HAP-1 (cell line): Measurements from ENCODE around the gene RPTOR.

Experiments used
- DNase-seq, 2 experiments: peaks; one replicate each; pipeline ENCODE4 v3.0.0-alpha.2; 2016 to 2020; ENCODE audit warnings: low spot score in 2 of 2
- H3K27me3 ChIP-seq: fragments of 250-450 bp; sonication (Bioruptor Pico); 2 replicates; pipeline ENCODE4 v1.5.1; 2020; ENCODE audit warnings: low read depth, mild to moderate bottlenecking, moderate library complexity
- H3K36me3 ChIP-seq: fragments of 250-450 bp; sonication (Bioruptor Pico); replicated peaks from 2 replicates; pipeline ENCODE4 v1.5.1; 2020; ENCODE audit warnings: mild to moderate bottlenecking
- H3K4me1 ChIP-seq: fragments of 250-450 bp; sonication (Bioruptor Pico); 2 replicates; pipeline ENCODE4 v1.5.1; 2020; ENCODE audit warnings: mild to moderate bottlenecking
- H3K4me3 ChIP-seq: fragments of 250-450 bp; sonication (Bioruptor Pico); 2 replicates; pipeline ENCODE4 v1.5.1; 2020; ENCODE audit warnings: mild to moderate bottlenecking, moderate library complexity
- H3K9me3 ChIP-seq: fragments of 250-450 bp; sonication (Bioruptor Pico); 2 replicates; pipeline ENCODE4 v1.5.1; 2020; ENCODE audit warnings: mild to moderate bottlenecking, moderate library complexity
- in situ Hi-C: fragments of 300-500 bp; cut with MboI; formaldehyde crosslinking; loops from 3 replicates; pipeline ENCODE4 v1.14.3; 2020; ENCODE audit warnings: low sequenced_read_pairs, inconsistent platforms, mixed read lengths

Gene RPTOR

GRCh38 chr17:80679816-80680215 lies 135.2 kb downstream of the RPTOR start:
- H3K4me3 ChIP-seq = no peak overlapping the region
- no peaks in the 10 kb centered on the region for H3K27me3 ChIP-seq
- peaks cover 8% of the 10 kb centered on the region for H3K4me1 ChIP-seq
- no peaks in the 10 kb centered on the region for H3K9me3 ChIP-seq
- DNase-seq = no peak
- in situ Hi-C loops = no loop called here
- no peaks in the 10 kb centered on the region for H3K36me3 ChIP-seq

GRCh38 chr17:80681215-80681614 lies 136.6 kb downstream of the RPTOR start:
- H3K9me3 ChIP-seq = no peaks in the 10 kb centered on the region
- H3K4me3 ChIP-seq = no peak overlapping the region
- in situ Hi-C loops = no loop called here
- H3K36me3 ChIP-seq = no peaks in the 10 kb centered on the region
- no peak for DNase-seq
- peaks cover 8% of the 10 kb centered on the region for H3K4me1 ChIP-seq
- no peaks in the 10 kb centered on the region for H3K27me3 ChIP-seq

GRCh38 chr17:80682372-80682771 lies 137.7 kb downstream of the RPTOR start:
- Histone ChIP-seq H3K36me3 (no peaks in the 10 kb centered on the region), H3K9me3 (no peaks in the 10 kb centered on the region), H3K4me3 (no peak overlapping the region), H3K4me1 (peaks cover 3% of the 10 kb centered on the region), H3K27me3 (no peaks in the 10 kb centered on the region)
- no peak for DNase-seq
- in situ Hi-C loops = no loop called here

- Histone ChIP-seq H3K27me3 (no peaks in the 10 kb centered on the region), H3K9me3 (no peaks in the 10 kb centered on the region), H3K4me3 (no peak overlapping the region), H3K4me1 (no peaks in the 10 kb centered on the region), H3K36me3 (no peaks in the 10 kb centered on the region)
- no peak for DNase-seq
- in situ Hi-C loops = no loop called here
These were observed 139.0 kb downstream of the RPTOR start for GRCh38 chr17:80683625-80684104.

- Histone ChIP-seq H3K4me3 (no peak overlapping the region), H3K9me3 (no peaks in the 10 kb centered on the region), H3K36me3 (no peaks in the 10 kb centered on the region), H3K4me1 (no peaks in the 10 kb centered on the region), H3K27me3 (no peaks in the 10 kb centered on the region)
- no peak for DNase-seq
- in situ Hi-C loops = no loop called here
These were observed 143.2 kb downstream of the RPTOR start for GRCh38 chr17:80687839-80688238.

- no peak overlapping the region for H3K4me3 ChIP-seq
- no peaks in the 10 kb centered on the region for H3K9me3 ChIP-seq
- no peaks in the 10 kb centered on the region for H3K4me1 ChIP-seq
- no peaks in the 10 kb centered on the region for H3K27me3 ChIP-seq
- in situ Hi-C loops = no loop called here
- H3K36me3 ChIP-seq = no peaks in the 10 kb centered on the region
- DNase-seq = no peak
These were observed 144.5 kb downstream of the RPTOR start for GRCh38 chr17:80689129-80689619.

GRCh38 chr17:80691784-80692183 lies 147.1 kb downstream of the RPTOR start:
- Histone ChIP-seq H3K4me1 (no peaks in the 10 kb centered on the region), H3K27me3 (no peaks in the 10 kb centered on the region), H3K36me3 (no peaks in the 10 kb centered on the region), H3K4me3 (no peak overlapping the region), H3K9me3 (no peaks in the 10 kb centered on the region)
- no peak for DNase-seq
- in situ Hi-C loops = no loop called here

- Histone ChIP-seq H3K36me3 (no peaks in the 10 kb centered on the region), H3K4me3 (no peak overlapping the region), H3K9me3 (no peaks in the 10 kb centered on the region), H3K4me1 (peaks cover 1% of the 10 kb centered on the region), H3K27me3 (no peaks in the 10 kb centered on the region)
- DNase-seq = no peak
- in situ Hi-C loops = no loop called here
These were observed 148.4 kb downstream of the RPTOR start for GRCh38 chr17:80692931-80693467.

- no peaks in the 10 kb centered on the region for H3K9me3 ChIP-seq
- H3K27me3 ChIP-seq = no peaks in the 10 kb centered on the region
- H3K4me1 ChIP-seq = peaks cover 6% of the 10 kb centered on the region
- H3K4me3 ChIP-seq = no peak overlapping the region
- DNase-seq = no peak
- in situ Hi-C loops = no loop called here
- H3K36me3 ChIP-seq = no peaks in the 10 kb centered on the region
These were observed 148.9 kb downstream of the RPTOR start for GRCh38 chr17:80693511-80693910.

- no peaks in the 10 kb centered on the region for H3K9me3 ChIP-seq
- in situ Hi-C loops = no loop called here
- H3K36me3 ChIP-seq = no peaks in the 10 kb centered on the region
- H3K4me1 ChIP-seq = peaks cover 12% of the 10 kb centered on the region
- no peaks in the 10 kb centered on the region for H3K27me3 ChIP-seq
- no peak for DNase-seq
- no peak overlapping the region for H3K4me3 ChIP-seq
These were observed 149.7 kb downstream of the RPTOR start for GRCh38 chr17:80694085-80694991.

- Histone ChIP-seq H3K36me3 (no peaks in the 10 kb centered on the region), H3K9me3 (no peaks in the 10 kb centered on the region), H3K4me3 (no peak overlapping the region), H3K4me1 (peaks cover 12% of the 10 kb centered on the region), H3K27me3 (no peaks in the 10 kb centered on the region)
- in situ Hi-C loops = no loop called here
- no peak for DNase-seq
These were observed 150.6 kb downstream of the RPTOR start for GRCh38 chr17:80694992-80695912.

GRCh38 chr17:80695979-80696378 lies 151.3 kb downstream of the RPTOR start:
- Histone ChIP-seq H3K36me3 (no peaks in the 10 kb centered on the region), H3K4me1 (peaks cover 12% of the 10 kb centered on the region), H3K9me3 (no peaks in the 10 kb centered on the region), H3K4me3 (no peak overlapping the region), H3K27me3 (no peaks in the 10 kb centered on the region)
- DNase-seq = no peak
- in situ Hi-C loops = no loop called here

- DNase-seq = no peak
- Histone ChIP-seq H3K9me3 (no peaks in the 10 kb centered on the region), H3K27me3 (no peaks in the 10 kb centered on the region), H3K36me3 (no peaks in the 10 kb centered on the region), H3K4me3 (no peak overlapping the region), H3K4me1 (peaks cover 12% of the 10 kb centered on the region)
- in situ Hi-C loops = no loop called here
These were observed 151.8 kb downstream of the RPTOR start for GRCh38 chr17:80696456-80696855.
